BLaER1 (cell line): ENCODE results near the gene RALGAPB.
A peak's percentile ranks its signal among the peaks of the same experiment; 100 is the strongest.
"Not testable (repeated sequence)": the region's sequence is repeated elsewhere in the genome, so short reads cannot be mapped to it uniquely, and the experiment has no call there.

ENCODE experiments used
- H3K27ac ChIP-seq: shearing (Covaris generic); formaldehyde crosslinking; 2 replicates; pipeline ENCODE4 v1.8.1; 2022
- H3K27me3 ChIP-seq: shearing (Covaris generic); formaldehyde crosslinking; 2 replicates; pipeline ENCODE4 v1.8.1; 2022
- H3K36me3 ChIP-seq: shearing (Covaris generic); formaldehyde crosslinking; 2 replicates; pipeline ENCODE4 v1.8.1; 2022
- H3K4me1 ChIP-seq: shearing (Covaris generic); formaldehyde crosslinking; 2 replicates; pipeline ENCODE4 v1.8.1; 2022
- H3K4me2 ChIP-seq: shearing (Covaris generic); formaldehyde crosslinking; 2 replicates; pipeline ENCODE4 v1.8.1; 2022
- H3K4me3 ChIP-seq: shearing (Covaris generic); formaldehyde crosslinking; 2 replicates; pipeline ENCODE4 v1.8.1; 2022
- H3K9ac ChIP-seq: shearing (Covaris generic); formaldehyde crosslinking; 2 replicates; pipeline ENCODE4 v1.8.1; 2022
- H3K9me3 ChIP-seq: shearing (Covaris generic); formaldehyde crosslinking; 2 replicates; pipeline ENCODE4 v1.8.1; 2022
- H4K20me1 ChIP-seq: shearing (Covaris generic); formaldehyde crosslinking; 2 replicates; pipeline ENCODE4 v1.8.1; 2022
- Cebpa-rat ChIP-seq: shearing (Covaris generic); IDR thresholded peaks from 2 replicates; pipeline ENCODE4 v1.8.1; 2022

RALGAPB gene

DNA sequence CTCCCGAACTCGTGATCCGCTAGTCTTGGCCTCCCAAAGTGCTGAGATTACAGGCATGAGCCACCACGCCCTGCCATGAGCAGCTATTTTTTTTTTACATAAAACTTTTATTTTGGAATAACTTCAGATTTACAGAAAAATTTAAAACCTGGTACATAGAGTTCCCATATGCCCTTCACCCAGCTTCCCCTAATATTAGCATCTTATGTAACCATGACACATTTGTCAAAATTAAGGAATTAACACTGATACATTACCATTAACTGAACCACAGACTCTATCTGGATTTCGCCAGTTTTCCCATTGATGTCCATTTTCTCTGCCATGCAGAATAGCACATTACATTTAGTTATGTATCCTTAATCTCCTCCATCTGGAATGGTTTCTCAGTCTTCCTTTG, 14.3 kb upstream of the RALGAPB start:
- H3K9me3 ChIP-seq = no peaks in the 10 kb centered on the region; the same call in 1 of the 2 replicates
- H3K4me1 ChIP-seq = peaks cover 6% of the 10 kb centered on the region; the same call in 1 of the 2 replicates
- H3K27me3 ChIP-seq = no peaks in the 10 kb centered on the region
- H3K9ac ChIP-seq = no peak overlapping the region
- no peaks in the 10 kb centered on the region for H3K36me3 ChIP-seq
- no peak for TF ChIP-seq Cebpa-rat
- H3K27ac ChIP-seq = no peak overlapping the region
- no peak overlapping the region for H3K4me3 ChIP-seq
- H4K20me1 ChIP-seq = no peaks in the 10 kb centered on the region
- no peak overlapping the region for H3K4me2 ChIP-seq

DNA sequence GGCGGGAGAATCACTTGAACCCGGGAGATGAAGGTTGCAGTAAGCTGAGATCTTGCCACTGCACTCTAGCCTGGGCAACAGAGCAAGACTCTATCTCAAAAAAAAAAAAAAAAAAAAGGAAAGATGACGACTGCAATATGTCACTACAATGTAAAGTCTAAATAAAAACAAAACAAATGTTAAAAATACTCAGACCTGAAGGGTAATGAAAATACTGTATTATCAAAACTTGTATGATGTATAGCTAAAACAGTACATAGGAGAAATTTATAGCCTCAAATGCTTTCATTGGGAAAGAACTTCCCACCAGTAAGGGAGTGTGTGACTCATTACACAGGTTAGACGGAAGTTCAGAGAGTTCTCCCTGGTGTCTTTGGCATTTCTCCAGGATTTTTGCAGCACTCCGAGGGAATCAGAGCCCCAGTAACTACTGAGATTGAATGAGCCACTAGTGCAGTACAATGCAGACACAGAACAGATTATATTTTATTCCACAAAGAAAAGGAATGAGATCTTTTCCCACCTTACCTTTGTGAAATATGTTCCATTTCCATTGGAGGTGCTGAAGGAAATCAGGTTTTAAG, 12.5 kb upstream of the RALGAPB start:
- H3K9me3 ChIP-seq = no peaks in the 10 kb centered on the region; the same call in 1 of the 2 replicates
- no peak overlapping the region for H3K4me3 ChIP-seq
- no peaks in the 10 kb centered on the region for H4K20me1 ChIP-seq
- no peaks in the 10 kb centered on the region for H3K4me1 ChIP-seq
- H3K27ac ChIP-seq = no peak overlapping the region
- H3K36me3 ChIP-seq = no peaks in the 10 kb centered on the region
- H3K4me2 ChIP-seq = no peak overlapping the region
- no peak overlapping the region for H3K9ac ChIP-seq
- TF ChIP-seq Cebpa-rat = no peak
- no peaks in the 10 kb centered on the region for H3K27me3 ChIP-seq

DNA sequence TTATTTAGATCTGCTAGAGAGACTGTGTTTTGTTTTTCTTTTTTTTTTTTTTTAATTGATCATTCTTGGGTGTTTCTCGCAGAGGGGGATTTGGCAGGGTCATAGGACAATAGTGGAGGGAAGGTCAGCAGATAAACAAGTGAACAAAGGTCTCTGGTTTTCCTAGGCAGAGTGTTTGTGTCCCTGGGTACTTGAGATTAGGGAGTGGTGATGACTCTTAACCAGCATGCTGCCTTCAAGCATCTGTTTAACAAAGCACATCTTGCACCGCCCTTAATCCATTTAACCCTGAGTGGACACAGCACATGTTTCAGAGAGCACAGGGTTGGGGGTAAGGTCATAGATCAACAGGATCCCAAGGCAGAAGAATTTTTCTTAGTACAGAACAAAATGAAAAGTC, 12.0 kb upstream of the RALGAPB start:
- H3K9ac ChIP-seq, H3K36me3 ChIP-seq, H3K4me3 ChIP-seq, H4K20me1 ChIP-seq, H3K4me2 ChIP-seq, H3K9me3 ChIP-seq, H3K27ac ChIP-seq, H3K27me3 ChIP-seq, H3K4me1 ChIP-seq: not testable (repeated sequence)

DNA sequence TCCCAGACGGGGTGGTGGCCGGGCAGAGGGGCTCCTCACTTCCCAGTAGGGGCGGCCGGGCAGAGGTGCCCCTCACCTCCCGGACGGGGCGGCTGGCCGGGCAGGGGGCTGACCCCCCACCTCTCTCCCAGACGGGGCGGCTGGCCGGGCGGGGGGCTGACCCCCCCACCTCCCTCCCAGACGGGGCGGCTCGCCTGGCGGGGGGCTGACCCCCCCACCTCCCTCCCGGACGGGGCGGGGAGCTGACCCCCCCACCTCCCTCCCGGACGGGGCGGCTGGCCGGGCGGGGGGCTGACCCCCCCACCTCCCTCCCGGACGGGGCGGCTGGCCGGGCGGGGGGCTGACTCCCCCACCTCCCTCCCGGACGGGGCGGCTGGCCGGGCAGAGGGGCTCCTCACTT, 11.5 kb upstream of the RALGAPB start:
- H3K4me3 ChIP-seq, H3K9me3 ChIP-seq, H3K4me1 ChIP-seq, H3K36me3 ChIP-seq, H3K27me3 ChIP-seq, H4K20me1 ChIP-seq, H3K4me2 ChIP-seq, H3K27ac ChIP-seq, H3K9ac ChIP-seq: not testable (repeated sequence)

DNA sequence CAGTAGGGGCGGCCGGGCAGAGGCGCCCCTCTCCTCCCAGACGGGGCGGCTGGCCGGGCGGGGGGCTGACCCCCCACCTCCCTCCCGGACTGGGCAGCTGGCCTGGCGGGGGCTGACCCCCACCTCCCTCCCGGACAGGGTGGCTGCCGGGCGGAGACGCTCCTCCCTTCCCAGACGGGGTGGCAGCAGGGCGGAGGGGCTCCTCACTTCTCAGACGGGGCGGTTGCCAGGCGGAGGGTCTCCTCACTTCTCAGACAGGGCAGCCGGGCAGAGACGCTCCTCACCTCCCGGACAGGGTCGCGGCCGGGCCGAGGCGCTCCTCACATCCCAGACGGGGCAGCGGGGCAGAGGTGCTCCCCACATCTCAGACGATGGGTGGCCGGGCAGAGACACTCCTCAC, 11.1 kb upstream of the RALGAPB start:
- not testable (repeated sequence) for H3K4me1 ChIP-seq, H3K9me3 ChIP-seq, H3K4me3 ChIP-seq, H3K27ac ChIP-seq, H4K20me1 ChIP-seq, H3K27me3 ChIP-seq, H3K36me3 ChIP-seq, H3K4me2 ChIP-seq, H3K9ac ChIP-seq

DNA sequence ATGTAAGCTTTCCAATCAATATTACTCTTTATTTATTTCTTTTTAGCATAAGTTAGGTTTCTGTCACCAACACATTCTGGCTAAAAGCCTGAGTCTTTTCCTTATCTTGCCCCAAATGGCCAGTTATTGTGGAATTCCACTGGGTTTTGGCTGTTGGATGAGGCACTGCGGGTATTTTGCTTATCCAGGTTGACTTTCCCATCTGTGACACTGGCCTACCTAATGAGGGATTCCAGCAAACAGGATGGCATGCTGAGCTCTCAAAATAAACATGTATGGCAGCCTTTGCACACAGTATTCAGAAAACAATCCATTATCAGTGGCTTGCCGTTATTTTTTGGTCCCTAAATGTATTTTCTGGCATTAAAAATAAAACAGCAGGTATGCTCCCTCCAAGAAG, 6.5 kb upstream of the RALGAPB start:
- Histone ChIP-seq H3K36me3 (no peaks in the 10 kb centered on the region), H3K27ac (no peak overlapping the region), H3K4me1 (no peaks in the 10 kb centered on the region), H3K4me3 (no peak overlapping the region), H3K9ac (no peak overlapping the region), H3K4me2 (no peak overlapping the region), H3K9me3 (no peaks in the 10 kb centered on the region; the same call in 1 of the 2 replicates), H3K27me3 (no peaks in the 10 kb centered on the region), H4K20me1 (no peaks in the 10 kb centered on the region)
- TF ChIP-seq Cebpa-rat = no peak

DNA sequence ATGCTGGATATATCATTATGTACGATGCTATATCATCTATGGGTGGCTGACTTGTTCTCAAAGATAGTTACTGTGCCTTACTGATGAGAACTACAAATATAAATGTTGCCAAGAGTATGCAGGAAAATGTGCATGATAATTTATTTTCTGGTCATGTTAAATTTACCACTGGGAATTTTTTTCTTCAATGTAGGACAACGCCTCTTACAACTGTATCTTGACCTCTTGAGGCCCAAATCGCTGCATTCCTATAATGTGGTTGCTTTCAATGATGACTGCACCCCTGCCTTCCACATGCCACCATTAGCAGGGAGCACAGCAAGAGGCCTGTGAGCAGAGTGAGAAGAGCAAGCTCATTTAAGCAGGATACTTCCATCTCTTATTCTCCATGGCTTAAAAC, 5.7 kb upstream of the RALGAPB start:
- Histone ChIP-seq H3K4me3 (no peak overlapping the region), H3K27ac (no peak overlapping the region), H4K20me1 (no peaks in the 10 kb centered on the region), H3K9ac (no peak overlapping the region), H3K9me3 (no peaks in the 10 kb centered on the region; the same call in 1 of the 2 replicates), H3K4me1 (0 out of 2 replicates have a peak, but pooled peaks cover 2% of the 10 kb centered on the region), H3K36me3 (no peaks in the 10 kb centered on the region), H3K27me3 (no peaks in the 10 kb centered on the region), H3K4me2 (no peak overlapping the region)
- TF ChIP-seq Cebpa-rat = no peak

DNA sequence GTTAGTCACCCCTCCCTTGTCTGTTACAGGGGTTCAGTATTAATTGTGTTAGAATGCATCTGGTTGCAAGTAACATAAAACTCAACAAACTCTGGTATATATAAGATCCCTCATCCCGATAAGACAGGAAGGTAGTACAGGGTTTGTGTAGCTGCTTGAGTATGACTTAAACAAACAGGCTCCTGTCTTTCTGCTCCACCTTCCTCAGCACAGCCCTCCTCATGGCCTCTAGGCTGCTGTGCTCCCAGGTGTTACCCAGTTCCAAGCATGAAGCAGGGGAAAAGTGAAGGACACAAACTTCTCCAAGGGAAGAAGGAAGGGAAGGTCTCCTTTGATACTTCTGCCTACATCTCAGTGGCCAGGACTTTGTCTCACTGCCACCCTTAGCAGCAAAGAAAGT, 1.4 kb upstream of the RALGAPB start:
- Histone ChIP-seq H4K20me1 (peaks cover 34% of the 10 kb centered on the region), H3K9me3 (no peaks in the 10 kb centered on the region), H3K9ac (no peak overlapping the region), H3K27ac (no peak overlapping the region), H3K4me1 (peaks cover 25% of the 10 kb centered on the region), H3K27me3 (no peaks in the 10 kb centered on the region), H3K36me3 (no peaks in the 10 kb centered on the region), H3K4me3 (no peak overlapping the region), H3K4me2 (no peak overlapping the region)
- no peak for TF ChIP-seq Cebpa-rat

DNA sequence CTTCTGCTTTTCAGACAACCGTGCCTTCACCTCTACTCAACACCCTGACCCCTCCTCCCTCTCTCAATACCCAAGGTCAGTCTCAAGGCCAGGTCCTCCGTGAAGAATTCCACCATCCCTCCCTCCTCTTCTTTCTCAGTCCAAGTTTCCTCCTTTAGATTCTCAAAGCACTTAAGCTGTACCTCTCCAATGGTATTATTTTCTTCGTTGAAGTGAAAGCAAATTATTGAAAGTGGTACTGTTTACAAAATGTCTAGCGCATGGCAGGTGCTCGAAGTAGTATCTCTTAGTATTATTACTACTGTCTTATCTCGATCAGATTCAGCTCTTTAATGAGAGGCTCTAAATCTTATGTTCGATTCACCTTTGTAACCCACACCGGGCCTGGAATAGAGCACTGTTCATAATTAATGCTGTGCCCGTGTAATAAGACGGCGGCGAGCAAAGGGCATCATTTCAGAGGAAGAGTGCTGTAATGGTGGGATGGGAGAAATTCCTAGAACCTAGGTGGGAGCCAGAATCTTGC, 593 bp upstream of the RALGAPB start:
- TF ChIP-seq Cebpa-rat = no peak
- Histone ChIP-seq H3K27ac (no peak overlapping the region; the same call in 1 of the 2 replicates), H3K4me3 (peak overlapping the region; percentile 96), H3K36me3 (no peaks in the 10 kb centered on the region), H3K9ac (peak overlapping the region; percentile 91), H3K9me3 (no peaks in the 10 kb centered on the region), H3K4me1 (peaks cover 25% of the 10 kb centered on the region), H3K27me3 (no peaks in the 10 kb centered on the region), H4K20me1 (peaks cover 42% of the 10 kb centered on the region), H3K4me2 (peak overlapping the region; percentile 69)

DNA sequence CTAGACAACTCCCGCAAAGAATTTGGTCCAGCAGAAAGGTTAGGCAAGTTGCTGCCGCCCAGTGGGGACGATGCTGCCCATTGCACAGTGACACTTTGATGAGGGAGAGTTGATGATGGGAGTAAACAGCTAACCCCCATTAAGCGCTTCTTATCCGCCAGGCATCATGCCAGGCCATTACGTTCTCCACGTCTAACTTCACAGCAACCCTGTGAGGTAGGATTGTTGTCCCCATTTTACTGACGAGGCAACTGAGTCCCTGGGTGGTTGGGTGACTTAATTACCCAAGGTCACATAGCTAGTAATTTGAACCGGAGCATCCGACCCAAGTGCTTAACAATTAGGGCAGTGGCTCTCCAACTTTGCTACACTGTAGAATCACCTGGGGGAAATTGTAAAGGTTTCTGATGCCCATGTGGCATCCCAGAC, 738 bp downstream of the RALGAPB start:
- no peaks in the 10 kb centered on the region for H3K9me3 ChIP-seq
- no peaks in the 10 kb centered on the region for H3K27me3 ChIP-seq
- no peak for TF ChIP-seq Cebpa-rat
- peaks cover 25% of the 10 kb centered on the region for H3K4me1 ChIP-seq
- peak overlapping the region; percentile 91 for H3K9ac ChIP-seq
- peak overlapping the region; percentile 96 for H3K4me3 ChIP-seq
- H3K36me3 ChIP-seq = peaks cover 7% of the 10 kb centered on the region; the same call in 1 of the 2 replicates
- H3K4me2 ChIP-seq = peak overlapping the region; percentile 93
- peaks cover 55% of the 10 kb centered on the region for H4K20me1 ChIP-seq
- peak overlapping the region; percentile 85 for H3K27ac ChIP-seq

DNA sequence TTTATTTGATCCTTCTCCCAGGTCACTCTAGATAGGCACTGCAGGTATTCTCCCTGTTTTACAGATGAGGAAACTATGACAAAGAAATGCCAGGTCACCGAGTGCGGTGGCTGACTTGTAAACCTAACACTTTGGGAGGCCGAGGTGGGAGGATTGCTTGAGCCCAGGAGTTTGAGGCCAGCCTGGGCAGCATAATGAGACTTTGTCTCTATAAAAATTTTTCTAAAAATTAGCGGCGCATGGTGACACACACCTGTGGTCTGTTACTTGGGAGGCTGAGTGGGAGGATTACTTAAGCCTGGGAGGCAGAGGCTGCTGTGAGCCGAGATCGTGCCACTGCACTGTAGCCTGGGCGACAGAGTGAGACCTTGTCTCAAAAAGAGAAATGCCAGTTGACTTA, 5.1 kb downstream of the RALGAPB start:
- Histone ChIP-seq H3K9ac (no peak overlapping the region), H3K27me3 (no peaks in the 10 kb centered on the region), H3K4me3 (no peak overlapping the region), H3K36me3 (peaks cover 31% of the 10 kb centered on the region), H3K4me2 (no peak overlapping the region), H4K20me1 (peaks cover 95% of the 10 kb centered on the region), H3K9me3 (no peaks in the 10 kb centered on the region), H3K4me1 (peaks cover 21% of the 10 kb centered on the region), H3K27ac (no peak overlapping the region)
- no peak for TF ChIP-seq Cebpa-rat
